22Rv1 (cell line): ENCODE measurements around the gene PLD6.

Experiments
- H3K27ac ChIP-seq: fragments of 450-650 bp; 2 replicates; pipeline ENCODE4 v1.5.1; 2017
- CTCF ChIP-seq: fragments of 450-650 bp; IDR thresholded peaks from 2 replicates; pipeline ENCODE4 v1.5.1; 2017; ENCODE audit warnings: mild to moderate bottlenecking
- ZFX ChIP-seq: fragments of 450-650 bp; IDR thresholded peaks from 2 replicates; pipeline ENCODE4 v1.6.1; 2017; ENCODE audit warnings: antibody characterized with exemption, borderline replicate concordance

PLD6 gene

GRCh38 chr17:17231621-17232302 is 25.6 kb upstream of the PLD6 start:
- H3K27ac ChIP-seq, result no peak overlapping the region
- TF ChIP-seq ZFX, result no peak
- TF ChIP-seq CTCF, result no peak

GRCh38 chr17:17229416-17230384 is 23.6 kb upstream of the PLD6 start:
- TF ChIP-seq ZFX (no peak), CTCF (no peak)
- peak overlapping the region; percentile 69 for H3K27ac ChIP-seq

DNA sequence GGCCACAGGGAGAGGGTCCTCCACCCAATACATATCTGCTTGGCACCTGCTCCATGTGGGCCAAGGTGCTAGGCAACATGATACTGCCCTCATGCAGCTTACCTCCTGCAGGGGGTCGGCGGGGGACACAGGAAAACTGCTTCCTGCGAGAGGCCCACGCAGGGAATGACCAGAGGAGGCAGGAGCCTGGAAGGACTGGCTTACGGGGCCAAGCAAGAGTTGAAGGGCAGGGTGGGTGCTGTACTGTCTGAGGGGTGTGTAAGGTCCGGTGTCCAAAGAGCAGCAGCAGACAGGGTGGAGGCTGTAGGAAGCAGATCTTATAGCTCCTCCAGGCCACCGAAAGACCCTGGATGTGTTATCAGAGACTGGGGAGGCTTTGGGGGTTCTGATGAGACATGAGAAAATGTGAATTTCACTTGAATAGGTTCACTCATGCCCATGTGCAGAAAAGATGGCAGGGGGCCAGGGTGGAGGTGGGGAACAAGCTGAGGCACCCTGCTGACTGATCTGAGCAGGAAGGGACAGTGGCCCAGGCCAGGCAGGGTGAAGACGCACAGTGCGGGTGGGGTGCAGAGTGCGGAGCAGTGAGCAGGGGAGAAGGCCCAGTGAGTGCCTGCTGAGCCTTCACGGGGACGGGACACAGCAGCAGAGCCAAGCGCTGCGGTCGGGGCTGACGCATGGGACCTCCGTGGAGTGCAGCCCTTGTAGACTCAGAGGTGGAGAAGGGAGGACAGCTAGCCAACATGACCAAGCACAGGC is 22.6 kb upstream of the PLD6 start:
- H3K27ac ChIP-seq, result peak overlapping the region; percentile 69

DNA sequence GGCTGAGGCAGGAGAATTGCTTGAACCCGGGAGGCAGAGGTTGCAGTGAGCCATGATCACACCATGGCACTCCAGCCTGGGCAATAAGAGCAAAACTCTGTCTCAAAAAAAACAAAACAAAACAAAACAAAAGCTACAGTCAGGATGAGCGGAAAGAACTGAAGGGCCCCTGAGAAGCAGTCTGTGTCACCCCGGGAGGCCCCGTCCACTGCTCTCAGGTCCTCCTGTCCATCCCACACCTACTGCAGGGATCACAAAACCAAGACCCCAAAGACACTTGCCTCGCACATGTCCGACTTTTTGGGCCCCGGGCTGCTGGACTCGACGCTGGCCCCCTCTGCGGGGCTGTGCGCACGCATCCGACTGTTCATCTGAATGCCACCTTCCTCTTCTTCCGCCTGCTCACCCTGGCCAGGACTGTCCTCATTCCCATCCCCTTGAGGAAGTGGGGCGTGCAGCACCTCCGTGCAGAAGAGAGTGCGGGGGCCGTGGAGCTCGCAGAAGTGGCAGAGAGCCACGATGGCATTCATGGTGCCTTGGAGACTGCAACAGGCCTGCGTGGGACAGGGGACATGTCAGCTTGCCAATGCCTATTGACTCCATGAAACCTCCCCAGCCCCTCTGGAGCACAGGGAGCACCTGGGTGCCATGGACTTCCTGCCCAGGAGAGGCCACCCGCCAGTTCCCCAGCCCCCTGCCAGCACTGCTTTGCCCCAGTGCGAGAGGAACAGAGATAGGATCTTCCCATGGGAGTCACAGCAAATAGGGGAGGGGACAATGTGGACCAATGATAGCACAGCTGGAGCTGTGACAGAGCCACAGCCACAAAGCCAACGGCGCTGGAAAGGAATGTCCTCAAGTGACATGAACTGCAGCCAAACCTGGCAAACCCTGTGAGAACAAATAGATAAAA is 21.7 kb upstream of the PLD6 start:
- TF ChIP-seq CTCF, result no peak
- TF ChIP-seq ZFX, result no peak
- H3K27ac ChIP-seq, result peak overlapping the region; percentile 69

More for the DNA sequence above, 22.6 kb upstream of the PLD6 start:
- TF ChIP-seq CTCF (no peak), ZFX (no peak)

DNA sequence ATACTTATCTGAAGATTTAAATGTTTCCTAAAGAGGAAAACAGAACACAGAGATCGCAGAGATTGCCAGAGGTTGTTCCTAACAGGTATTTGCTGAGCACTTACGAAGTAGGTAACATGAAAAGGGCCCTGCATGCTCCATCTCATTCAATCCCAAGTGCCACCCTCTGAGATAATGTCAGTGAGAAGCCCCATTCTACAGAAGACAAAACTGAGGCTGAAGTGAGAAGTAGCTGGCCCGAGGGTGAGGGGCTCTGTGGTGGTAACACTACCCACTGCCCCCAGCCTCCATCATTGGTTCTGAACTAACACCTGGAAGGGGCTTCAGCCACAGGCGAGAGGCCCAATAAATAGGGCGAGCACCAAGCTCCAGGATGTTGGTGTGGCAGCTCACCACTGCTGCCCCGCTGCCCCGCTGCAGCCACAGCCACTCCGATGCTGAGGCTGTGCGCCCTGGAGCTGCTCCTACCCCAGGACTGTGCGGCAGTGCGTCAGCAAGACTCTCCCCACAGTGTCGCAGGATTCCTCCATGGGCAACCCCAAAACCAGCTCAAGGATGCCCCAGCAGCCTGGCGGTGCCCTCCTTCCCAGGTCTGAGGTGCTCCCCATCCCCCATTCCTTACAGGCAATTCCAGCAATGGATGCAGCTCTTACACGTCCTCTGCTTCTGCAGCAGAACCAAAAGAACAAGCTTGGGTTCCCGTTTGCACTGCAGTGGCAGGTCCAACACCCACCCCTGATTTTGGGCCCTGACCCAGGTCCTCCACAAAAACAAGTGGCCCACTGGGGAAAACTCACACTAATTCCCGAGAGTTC is 20.5 kb upstream of the PLD6 start:
- TF ChIP-seq ZFX (no peak), CTCF (no peak)

DNA sequence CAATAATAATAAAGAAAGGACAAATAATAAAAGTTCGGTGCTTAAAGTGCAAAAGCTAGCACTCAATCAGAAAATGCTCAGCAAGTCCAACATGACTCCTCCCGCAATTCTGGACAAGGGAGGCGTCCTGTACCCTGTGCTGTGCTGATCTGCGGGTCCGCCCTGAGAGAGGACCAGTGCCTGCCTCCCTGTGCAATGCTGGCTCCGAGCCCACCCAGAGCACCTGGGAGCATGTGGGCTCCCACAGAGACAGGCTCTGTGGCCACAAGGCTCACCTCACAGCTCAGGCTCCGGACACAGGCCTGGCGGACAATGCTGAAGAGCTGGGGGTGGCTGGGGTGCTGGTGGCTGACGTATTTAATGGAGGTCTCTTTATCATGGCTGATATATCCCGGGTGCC is 19.8 kb upstream of the PLD6 start:
- H3K27ac ChIP-seq, result no peak overlapping the region
- TF ChIP-seq ZFX, result no peak
- no peak for TF ChIP-seq CTCF

More for the DNA sequence above, 20.5 kb upstream of the PLD6 start:
- H3K27ac ChIP-seq, result no peak overlapping the region
